Hepatocyte (in vitro differentiated cells): Measurements from ENCODE around the gene RPS15.

ENCODE experiments used
- EZH2 ChIP-seq: fragments of 200-600 bp; sonication (generic); IDR thresholded peaks from 2 replicates; pipeline ENCODE4 v1.6.1; 2016; ENCODE audit warnings: antibody characterized with exemption, mild to moderate bottlenecking, borderline replicate concordance
- EZH2phosphoT487 ChIP-seq: fragments of 200-600 bp; sonication (generic); IDR thresholded peaks from one replicate; pipeline ENCODE4 v1.6.1; 2018; ENCODE audit warnings: antibody characterized with exemption, mild to moderate bottlenecking, low read depth, moderate library complexity; ENCODE audit not compliant: unreplicated experiment, severe bottlenecking
- TF ChIP-seq, protein P1 (sequence below): fragments of 200-600 bp; sonication (generic); IDR thresholded peaks from 2 replicates; pipeline ENCODE4 v1.5.1; 2016; ENCODE audit warnings: antibody characterized with exemption, mild to moderate bottlenecking; ENCODE audit not compliant: poor library complexity

DNA sequence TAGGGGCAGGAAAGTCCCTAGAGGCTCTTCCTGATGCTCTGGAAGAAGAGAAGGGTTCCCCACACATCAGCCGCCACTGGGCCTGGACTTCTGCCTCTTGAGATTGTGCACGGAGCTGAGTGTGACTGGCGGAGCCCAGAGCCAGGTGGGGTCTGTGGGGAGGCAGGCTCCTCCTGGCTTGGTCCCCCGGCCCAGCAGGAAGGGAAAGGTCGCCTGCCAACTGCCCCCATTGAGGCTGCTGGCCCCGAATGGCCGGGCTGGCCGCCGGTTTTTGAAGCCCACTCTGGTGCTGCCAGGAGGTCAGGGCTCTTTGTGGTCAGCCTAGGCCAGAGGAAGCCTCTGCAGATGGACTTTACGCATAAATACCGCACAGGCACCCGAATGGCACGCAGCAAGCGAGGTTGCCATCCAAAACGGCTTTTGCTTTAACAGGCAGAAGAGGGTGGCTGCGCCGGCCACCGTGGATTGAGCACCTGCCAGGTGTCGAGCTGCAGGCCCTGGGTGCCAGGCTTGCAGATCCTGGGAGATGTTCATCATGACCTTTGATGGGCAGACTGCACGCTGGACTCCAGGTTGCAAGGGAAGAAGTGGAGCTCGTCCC is 25.8 kb upstream of the RPS15 start:
- TF ChIP-seq, protein P1, sequence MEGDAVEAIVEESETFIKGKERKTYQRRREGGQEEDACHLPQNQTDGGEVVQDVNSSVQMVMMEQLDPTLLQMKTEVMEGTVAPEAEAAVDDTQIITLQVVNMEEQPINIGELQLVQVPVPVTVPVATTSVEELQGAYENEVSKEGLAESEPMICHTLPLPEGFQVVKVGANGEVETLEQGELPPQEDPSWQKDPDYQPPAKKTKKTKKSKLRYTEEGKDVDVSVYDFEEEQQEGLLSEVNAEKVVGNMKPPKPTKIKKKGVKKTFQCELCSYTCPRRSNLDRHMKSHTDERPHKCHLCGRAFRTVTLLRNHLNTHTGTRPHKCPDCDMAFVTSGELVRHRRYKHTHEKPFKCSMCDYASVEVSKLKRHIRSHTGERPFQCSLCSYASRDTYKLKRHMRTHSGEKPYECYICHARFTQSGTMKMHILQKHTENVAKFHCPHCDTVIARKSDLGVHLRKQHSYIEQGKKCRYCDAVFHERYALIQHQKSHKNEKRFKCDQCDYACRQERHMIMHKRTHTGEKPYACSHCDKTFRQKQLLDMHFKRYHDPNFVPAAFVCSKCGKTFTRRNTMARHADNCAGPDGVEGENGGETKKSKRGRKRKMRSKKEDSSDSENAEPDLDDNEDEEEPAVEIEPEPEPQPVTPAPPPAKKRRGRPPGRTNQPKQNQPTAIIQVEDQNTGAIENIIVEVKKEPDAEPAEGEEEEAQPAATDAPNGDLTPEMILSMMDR, result no peak
- no peak for TF ChIP-seq EZH2phosphoT487
- no peak for TF ChIP-seq EZH2
